T-helper 2 cell (primary cell): Measurements from ENCODE around the gene HOXA3.

ENCODE experiments used
- DNase-seq, 5 experiments: peaks; one replicate each; pipeline versions ENCODE4 v3.0.0 to v3.0.0-alpha.2; 2012 to 2022

HOXA3 gene

DNA sequence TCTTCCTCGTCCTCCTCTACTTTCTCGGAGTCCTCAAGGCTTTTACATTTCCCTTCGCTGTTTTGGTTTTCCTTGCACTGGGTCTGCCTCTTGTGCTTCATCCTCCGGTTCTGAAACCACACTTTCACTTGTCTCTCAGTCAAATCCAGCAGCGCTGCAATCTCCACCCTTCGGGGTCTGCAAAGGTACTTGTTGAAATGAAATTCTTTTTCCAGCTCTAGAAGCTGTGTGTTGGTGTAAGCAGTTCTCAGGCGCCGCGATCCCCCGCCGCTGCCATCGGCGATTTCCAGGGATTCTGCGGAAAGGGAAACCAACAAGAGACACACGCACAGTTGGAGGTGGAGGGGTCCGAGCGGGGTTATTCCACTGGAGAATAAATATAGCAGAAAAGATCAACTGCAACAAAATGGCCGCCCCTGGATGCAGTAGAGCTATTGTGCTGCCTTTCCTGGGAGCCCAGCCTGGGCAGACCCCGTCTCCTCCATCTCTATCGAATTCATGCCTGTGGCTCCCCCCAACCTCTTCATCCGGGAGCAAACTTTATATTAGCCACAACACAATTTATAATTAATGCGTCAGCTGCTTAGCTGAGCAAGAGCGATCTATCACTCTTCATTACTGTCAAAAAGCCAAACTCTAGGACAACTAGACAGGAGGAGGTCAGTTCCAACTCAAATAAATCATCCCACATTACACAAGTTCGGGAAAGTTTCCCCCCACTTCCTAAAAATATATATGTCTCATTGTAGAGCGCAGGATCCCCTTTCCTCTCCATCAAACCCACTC lies 51.0 kb downstream of the HOXA3 start:
- DNase-seq: no peak

DNA sequence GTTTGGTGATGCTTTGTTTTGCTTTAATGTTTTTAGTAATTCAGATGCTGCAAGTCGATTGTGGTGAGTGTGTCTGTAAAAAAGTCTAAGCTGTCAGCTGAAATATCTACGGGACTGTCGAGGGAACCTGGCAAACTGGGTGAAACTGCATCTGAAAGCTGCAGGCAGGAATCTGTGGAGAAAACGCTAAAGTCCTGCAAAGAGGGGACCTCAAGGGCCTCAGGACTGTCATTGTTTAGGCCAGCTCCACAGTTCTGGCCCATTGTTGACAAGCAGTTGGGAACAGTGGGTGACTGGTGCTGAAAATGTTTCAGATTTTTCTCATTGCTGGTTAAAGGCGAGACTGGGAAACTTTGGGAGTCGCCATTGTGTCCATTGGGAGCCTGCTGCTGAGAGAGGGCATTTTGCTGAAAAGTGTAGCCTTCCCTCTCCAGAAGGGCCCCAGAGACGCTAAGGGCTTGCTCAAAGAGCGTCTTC lies 51.7 kb downstream of the HOXA3 start:
- no peak for DNase-seq

DNA sequence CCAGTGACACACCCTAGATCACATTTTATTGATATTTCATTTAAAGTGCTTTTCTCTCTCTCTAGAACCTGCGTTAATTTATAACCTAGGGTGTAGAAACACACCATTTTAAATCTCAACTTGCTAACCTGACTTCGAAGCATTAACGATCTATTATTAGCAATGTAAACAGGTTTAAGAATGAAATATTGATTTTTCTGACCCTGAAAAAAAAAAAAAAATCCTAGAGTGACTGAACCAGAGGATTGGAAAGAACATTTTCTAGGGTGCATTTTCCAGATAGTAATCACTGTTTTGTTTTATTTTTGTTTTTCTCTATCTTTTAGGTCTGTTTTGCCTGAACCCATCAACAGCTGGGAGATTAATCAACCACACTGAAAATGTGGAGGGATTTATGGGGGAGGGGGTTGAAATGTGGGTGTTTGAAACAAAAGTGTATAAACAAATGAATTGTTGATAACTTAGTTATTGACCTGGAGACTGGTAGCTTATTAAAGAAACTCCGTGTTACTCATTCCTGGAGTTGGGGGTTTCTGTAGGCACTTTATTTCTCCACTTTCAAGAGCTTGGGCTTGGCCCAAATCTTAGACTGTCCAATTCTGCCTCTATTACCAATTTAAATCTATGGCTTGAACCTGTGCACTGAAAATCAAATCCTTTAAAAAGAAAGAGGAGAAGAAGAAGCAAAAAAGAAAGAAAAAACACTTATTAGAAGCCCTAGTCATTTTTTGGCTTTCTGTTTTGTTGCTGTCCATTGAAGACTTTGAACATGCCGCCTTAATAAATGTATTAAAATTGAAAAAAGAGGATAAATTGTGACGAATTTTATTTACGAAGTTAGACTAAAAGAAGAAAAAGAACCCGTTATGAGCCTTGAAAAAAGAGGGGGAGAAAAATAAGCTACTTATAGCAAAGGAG lies 52.7 kb downstream of the HOXA3 start:
- DNase-seq: no peak

DNA sequence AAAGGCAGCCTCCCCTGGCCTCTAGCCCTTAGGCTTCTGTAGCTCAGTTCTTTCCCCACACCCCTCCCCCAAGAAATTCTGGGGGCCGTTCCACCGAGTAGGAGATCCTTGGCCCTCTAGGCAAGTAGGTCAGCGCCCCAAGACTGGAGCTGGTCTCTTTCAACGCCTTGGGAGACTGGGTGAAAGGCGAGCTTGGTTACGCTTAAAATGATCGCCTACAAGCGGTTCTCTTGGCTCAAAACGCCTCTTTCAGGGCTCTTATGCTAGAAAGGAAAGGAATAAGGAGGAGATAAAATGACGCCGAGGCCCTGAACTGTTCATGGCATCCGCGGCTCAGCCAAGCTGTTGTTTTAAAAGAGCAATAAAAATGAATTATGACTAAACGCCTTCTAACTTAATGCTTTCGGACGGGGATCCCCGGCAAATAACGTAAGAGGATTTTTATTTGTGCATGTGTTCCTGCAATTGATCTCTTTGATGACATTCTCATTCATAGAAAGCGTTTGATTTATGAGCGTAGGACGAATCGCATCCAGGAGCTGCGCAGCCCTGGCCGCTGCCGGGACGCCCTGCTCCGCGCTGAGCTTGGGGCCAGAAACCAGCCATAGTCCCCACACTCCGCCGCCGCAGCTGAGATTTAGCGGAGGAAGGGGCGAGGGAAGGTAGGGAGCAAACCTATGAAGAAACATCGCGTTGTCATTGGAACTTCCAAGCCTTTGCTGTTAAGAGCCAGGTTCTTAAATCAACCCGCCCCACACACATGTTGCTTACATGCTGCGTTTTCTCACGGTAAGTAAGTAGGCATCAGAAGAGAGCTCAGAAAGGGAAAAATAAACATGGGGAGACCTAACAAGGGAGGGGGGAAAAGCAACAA lies 53.6 kb downstream of the HOXA3 start:
- no peak for DNase-seq

DNA sequence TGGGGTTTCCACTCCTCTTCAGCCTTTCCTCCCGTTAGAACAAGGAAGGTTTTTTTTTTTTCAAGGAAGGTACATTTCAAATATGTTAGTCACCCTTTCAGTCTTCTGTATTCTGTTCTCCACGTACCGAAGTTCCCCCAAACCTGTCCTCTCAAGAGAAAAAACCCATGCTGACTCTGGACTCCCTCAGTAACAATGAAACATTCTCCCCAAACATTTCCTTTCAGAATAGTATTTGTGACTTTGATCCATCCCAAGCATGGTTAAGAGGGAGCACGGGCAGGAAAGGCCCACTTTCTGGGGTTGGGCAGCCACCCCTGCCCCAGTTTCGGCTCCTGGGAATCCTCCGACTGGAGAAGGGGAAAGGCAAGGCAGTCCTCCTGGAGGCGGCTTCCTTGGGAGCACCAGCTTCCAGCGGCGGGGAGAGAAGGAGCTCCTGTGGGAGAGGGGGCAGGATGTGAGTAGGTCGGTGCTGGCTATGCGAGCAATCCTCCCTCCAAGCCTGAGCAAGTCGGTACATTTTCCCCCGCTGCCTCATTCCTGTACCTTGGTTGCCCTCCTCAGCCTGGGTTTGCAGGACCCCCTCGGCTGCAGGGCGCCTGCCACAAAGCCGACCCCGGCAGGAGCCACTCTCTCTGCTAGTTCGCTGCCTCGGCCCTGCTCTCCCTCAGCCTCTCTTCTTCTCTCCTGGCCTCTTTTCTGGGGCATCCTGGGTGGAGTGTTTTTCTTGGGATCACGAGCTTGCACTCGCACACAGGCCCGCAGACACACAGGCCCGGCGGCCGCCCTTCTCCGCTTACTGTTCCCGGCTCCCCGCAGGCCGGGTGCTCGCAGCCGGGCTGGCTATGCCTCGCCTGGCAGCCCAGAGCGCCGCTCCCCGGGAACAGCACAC lies 54.5 kb downstream of the HOXA3 start:
- DNase-seq: no peak

DNA sequence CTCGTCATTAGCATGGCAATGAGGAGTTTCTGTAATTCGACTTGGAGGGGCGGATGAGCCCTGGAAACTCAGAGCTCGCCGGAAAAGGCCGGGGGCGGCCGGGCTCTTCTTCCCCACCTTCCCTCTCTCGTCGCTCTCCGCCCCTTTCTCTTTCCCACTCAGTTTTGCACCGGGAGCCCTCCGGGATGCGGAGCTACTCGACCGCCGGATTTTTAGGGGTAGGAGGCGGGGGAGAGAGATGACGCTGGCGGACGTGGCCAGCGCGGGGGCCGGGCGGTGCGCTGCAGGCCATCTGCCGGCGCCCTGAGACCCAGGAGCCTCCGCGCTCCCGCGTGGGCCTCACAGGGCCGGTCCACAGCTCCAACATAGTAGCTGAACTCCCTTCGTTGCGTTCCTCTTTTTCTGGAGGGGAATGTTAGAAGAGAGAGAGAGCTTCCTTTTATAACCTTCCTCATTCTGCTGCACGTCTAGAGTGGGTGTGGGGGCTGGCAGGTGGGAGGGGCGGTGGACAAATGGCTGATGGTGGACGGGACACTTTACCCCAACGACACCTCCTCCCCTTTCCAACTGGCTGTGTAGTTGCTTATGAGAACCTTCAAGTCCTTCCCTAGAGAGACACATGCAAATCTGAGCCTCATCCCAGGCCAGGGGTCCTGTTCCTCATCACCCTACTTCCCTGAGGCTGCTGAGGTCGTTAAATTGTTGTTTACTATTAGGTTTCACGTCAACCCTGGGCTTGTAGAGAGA lies 55.4 kb downstream of the HOXA3 start:
- DNase-seq: no peak

DNA sequence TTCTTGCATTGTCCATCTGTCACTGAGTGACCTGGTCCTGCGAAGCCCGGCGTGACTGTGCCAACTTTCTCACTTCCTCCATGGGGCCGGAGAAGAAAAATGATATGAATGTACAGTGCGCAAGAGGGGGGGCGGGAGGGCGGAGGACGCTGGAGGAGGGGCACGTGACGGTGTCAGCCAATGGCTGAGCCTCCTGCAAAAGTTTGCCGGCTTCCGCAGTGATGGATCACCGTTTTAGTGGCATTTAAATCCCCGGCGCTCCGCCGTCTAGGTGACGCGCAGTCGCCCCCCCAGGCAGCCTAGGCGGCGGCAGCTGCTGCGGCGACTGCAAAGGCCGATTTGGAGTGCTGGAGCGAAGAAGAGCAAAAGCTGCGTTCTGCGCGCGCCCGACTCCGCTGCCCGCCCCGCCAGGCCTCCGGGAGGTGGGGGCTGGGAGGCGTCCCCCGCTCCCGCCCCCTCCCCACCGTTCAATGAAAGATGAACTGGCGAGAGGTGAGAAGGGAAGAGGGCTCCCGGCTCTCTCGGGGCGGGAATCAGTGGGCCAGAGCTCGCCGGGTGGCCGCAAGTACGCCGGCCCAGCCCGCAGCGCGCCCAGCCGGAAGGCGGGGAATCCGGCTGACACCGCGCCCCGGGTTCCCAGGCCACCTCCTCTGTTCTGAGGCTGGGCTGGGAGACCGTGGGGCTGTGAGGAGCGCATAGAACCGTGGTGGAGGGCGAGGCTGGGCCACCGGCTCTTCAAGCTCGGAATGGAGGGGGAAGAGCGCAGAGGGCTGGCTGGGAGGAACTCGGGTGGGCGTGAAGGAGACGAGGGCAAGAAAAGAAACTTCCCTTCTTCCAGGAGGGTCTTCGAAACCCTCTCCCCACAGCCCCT lies 56.3 kb downstream of the HOXA3 start, which contains the start of gene HOXA1:
Gene HOXA1, minus strand, starts transcription at position 104 of the 871 bp plus-strand sequence. Its CDS starts 88 bp downstream, at position 16.
- peak; percentile 51 to 89 (median 70) for DNase-seq

DNA sequence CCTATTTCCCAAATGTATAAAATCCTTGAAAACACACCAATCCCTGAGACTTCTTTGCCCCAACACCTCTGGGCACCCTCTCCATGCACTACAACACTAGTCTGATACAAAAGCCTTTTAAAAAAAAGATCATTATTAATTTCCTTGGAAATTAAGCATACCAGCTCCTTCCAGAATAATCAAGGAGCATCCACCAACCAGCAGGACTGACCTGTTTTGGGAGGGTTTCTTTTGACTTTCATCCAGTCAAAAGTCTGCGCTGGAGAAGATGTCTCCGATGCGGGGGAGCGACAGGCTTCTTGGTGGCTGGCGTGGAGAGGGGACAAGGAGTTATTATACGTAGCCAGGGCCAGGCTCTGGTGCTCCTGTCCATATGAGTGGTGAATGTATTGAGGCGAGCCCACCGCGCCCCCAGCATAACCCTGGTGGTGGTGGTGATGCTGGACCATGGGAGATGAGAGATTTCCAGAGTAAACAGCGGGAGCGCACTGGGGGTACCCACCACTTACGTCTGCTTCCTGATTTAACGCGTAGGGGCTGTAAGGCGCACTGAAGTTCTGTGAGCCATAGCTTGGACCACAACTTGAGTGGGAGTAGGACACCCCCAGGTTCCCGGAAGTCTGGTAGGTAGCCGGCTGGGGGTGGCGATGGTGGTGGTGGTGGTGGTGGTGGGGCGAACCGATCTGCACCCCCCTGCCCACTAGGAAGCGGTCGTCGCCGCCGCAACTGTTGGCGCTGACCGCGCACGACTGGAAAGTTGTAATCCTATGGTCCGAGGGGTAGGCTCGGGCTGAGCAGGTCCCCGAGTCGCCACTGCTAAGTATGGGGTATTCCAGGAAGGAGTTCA lies 57.1 kb downstream of the HOXA3 start:
- DNase-seq: peak in 2 of 5 experiments; percentile 23 to 27

DNA sequence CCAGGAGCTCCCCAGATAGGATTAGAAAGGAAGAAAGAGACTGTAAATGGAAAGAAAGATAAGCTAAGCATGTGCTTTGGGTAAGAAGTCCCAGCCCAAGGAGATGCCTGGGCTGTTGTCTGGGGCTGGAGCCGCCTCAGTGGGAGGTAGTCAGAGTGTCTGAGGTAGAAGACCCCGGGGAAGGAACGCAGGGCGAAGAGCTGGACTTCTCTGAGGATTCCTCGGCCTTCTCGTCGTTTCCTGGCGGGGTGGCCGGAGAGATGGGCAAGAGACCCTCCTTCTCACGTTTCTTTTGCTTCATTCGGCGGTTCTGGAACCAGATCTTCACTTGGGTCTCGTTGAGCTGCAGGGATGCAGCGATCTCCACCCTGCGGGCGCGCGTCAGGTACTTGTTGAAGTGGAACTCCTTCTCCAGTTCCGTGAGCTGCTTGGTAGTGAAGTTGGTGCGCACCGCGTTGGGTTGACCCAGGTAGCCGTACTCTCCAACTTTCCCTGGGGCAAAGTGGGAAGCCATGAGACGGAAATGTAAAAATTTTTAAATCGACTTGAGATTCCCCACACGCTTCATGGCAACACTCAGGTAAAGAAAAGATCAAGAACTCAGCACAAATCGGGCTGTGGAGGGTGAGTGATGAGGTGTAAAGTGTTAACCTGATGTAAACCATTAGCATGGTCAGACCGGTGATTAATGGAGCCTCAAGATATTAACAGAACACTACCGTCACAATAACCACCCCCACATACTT lies 57.9 kb downstream of the HOXA3 start:
- no peak for DNase-seq

DNA sequence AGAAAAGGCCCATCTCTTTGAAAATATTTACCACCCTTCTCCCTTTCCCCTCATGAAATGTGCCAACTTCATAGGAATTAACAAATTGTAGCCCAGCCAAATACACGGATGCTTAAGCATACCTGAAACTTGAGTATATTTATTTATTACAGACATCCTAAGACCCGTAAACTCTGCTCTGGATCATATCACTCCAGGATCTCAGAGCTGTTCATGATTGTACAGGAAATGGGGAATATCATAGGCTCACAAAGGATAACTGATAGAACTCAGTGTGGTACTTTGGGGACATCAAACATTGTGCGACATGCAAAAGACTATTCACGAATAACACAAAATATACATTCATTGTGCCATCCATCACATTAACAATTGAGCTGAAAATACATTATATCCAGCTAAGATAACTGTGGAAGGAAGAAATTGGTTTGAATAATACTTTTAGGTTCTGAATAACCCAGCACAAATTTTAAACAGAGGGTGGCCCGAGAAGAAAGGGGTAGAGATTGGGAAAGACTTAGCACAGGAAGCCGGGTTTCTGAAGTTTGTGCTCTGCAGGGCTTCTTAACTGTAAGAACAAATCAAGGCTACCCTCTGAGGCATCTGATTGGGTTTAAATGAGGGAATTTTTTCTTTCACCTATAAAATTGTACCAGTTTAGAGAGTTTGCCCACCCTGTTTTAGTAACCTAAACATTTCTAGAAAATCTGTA lies 59.0 kb downstream of the HOXA3 start:
- no peak for DNase-seq

DNA sequence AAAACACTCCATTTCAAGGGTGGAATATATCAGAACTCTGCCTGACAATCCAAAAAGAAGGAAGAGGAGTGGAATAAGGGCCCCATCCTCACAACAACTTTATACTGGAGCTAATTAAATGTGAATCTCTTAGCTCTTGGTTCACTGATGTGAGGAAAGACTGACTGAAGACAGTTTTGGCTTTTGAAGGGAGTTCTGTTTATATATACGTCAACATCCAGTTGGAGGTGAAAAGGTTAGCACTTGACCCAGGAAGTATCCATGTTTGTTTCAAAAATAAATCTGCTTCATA lies 59.6 kb downstream of the HOXA3 start:
- no peak for DNase-seq

DNA sequence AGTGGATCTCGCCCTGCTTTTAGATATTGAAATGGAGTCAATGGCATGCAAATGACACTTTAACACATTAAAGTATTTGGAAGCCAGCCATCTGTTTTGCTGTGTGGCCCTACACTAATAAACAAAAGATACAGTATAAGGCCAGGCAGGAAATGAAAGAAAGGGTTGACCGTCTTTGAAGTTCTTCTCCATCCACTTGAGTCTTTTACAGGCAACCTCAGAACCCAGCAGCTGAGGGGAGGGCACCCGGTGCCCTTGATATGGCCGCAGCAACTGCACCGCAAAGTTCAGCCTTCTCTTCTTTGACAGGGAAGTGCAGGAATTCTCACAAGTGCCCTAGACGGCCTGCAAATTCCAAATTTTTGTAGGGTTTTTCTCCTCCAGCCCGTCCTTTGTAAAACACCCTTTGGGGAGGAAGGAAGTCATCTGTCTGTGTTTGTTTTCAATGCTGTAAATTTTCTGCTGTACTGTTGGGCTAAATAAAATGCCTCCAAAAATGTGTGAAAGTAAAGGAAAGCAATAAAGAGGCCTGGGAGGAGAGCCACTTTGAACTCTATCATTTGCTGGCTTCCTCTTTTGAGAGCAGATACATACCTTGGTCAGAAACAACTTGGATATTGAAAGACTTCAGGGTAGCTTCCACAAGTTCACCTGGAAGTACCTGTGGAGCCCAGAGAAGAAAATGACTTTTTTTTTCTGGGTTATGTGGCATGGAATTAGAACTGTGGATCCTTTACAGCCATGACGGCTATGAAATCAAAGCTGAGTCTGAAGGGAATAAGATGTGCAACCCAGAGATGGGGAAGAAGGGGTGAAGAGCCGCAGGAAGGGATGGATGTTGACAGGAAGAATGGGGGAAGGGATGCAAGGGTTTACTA lies 60.2 kb downstream of the HOXA3 start:
- no peak for DNase-seq

DNA sequence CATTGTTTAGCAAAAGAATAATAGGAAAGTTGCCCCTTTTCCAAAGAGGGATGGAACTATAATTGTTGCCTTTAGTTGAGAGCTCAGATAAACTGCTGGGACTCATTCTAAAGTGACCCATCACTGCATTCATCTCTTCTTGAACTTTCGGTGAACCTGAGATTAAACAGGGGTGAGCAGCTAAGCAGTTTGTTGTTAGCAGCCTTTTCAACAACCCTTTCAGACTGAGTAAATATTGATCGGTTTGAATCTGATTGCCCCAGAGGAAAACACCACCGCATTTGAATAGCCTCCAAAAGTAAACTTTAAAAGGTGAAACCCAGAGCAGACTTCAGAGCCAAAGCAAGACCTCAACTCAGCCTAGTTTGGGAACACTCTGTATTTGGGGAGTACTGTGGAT lies 61.3 kb downstream of the HOXA3 start:
- DNase-seq: no peak

DNA sequence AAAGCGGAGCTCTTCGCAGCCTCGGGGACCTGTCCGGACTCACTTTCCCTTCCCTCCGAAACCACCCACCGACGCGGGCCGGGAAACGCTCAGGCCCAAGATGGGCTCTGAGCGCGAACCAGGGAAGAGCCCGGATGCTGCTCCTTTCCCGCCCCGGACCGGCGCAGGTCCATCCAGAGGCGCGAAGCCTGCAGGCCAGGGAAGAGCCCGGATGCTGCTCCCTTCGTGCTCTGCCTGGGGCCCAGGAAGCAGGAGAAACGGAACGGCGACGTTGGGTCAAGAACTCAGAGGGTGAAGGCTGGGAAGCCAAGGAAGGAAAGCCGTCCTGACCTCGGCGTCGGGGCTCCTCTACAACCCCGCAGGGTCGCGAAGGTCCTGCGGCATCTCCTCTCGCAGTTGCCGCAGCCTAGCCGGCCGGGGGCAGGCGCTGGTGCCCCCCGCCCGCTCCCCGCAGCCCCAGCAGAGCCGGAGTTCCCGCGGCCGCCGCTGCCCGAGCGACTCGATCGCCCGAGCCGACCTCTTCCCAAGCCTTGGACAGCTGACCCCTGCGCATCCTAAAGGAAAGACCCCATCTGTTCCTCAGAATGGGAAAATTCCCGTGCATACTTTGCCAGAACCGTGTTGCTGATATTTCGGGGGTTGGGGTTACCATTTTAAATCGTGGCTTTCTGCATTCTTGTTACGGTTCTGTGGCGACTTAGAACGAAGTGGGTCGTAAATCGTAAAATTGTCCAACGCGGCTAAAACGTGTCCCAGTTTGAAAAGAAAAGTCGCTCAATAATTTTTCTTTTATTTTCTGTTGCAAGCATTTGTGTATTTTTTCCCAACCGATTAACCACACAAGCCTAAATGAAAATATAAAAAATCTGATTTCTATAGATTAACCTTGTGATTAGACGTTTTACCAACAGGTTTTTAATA lies 64.1 kb downstream of the HOXA3 start:
- no peak for DNase-seq

DNA sequence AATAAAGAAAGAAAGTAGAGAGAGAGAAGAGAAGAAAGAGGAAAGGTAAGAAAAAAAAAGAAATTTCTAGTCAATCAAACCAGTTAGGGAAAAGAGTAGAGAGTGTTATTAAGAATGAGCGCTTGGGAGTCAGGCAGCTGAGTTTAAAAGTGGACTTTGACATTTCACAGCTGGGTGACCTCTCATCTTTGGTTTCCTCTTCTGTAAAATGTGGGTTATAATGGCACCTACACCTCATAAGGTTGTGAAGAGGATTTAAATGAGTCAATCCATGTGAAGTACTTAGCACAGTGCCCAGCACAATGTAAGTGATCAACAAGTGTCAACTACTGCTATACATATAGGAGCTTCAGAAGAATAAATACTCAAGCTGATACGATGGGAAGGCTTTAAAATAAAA lies 68.7 kb downstream of the HOXA3 start:
- DNase-seq: no peak
